DMS 273 treated with DMSO at 0.1 percent for 48 hours (cell line): ENCODE measurements around the gene CFTR.
"Not testable (repeated sequence)": the region's sequence is repeated elsewhere in the genome, so short reads cannot be mapped to it uniquely, and the experiment has no call there.

Source experiments
- DNase-seq: peaks from one replicate; lab custom pipeline; 2025; lab: John Stamatoyannopoulos, UW

The CFTR gene

DNA sequence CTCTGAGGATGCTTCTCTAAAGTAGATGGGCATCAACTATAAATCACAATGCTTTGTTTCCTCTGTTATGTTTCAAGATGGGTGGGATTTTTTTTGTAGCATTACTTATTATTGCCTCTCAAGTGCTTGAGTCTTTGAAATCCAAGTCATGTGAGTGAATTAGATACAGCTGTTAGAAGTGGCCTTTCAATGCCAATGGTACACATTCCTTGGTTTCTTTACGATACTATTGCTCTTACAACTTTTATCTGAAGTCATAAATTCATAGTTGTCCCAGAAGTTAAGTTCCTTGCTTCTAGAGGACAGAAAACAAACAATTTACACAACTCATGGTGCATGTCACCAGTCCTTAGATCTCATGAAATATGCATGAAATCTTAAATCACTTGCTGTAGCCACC, 15.5 kb downstream of the CFTR start:
- no peak for DNase-seq

DNA sequence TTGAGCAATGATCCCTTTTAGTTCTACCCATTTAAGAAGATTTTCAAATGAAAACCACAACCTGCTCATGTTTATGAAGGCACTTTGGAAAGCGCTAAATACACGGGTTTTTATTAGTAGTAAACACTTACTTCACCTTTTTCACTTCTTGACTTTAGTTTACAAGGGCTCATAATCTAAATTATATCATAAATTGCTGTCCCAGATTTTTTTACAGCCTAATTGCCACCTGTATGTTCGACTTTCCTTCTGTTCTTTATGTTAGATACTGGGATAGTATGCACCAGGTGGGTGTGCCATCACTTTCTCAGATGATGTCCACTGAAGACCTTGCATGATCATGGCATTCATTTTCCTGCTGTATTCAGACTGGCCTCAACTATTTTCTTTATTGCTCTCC, 22.5 kb downstream of the CFTR start:
- DNase-seq: no peak

DNA sequence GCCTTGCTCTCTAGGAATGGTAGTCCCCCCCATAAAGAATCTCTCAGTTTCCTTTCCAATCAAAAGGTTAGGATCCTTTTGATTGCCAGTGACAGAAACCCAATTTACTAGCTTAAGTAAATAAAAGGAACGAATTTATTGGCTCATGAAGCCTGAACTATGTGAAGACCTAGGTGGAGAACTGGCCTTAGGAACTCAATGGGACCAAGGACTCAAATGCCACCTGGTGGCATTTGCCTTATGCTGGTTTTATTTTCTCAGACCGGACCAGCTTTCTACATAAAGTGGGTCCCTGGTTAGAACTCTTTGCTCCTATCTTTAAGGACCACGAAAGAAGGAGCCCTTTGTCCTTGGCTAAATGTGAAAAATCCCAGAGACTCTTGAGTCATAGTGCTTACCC, 25.4 kb downstream of the CFTR start:
- DNase-seq: no peak

DNA sequence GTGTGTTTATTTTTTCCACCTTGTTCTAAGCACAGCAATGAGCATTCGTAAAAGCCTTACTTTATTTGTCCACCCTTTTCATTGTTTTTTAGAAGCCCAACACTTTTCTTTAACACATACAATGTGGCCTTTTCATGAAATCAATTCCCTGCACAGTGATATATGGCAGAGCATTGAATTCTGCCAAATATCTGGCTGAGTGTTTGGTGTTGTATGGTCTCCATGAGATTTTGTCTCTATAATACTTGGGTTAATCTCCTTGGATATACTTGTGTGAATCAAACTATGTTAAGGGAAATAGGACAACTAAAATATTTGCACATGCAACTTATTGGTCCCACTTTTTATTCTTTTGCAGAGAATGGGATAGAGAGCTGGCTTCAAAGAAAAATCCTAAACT, 28.9 kb downstream of the CFTR start:
- DNase-seq: no peak

DNA sequence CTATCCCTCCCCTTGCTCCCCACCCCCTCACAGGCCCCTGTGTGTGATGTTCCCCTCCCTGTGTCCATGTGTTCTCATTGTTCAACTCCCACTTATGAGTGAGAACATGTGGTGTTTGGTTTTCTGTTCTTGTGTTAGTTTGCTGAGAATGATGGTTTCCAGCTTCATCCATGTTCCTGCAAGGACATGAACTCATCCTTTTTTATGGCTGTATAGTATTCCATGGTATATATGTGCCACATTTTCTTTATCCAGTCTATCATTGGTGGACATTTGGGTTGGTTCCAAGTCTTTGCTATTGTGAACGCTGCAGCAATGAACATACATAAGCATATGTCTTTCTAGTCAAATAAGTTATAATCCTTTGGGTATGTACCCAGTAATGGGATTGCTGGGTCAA, 37.4 kb downstream of the CFTR start:
- DNase-seq: not testable (repeated sequence)

DNA sequence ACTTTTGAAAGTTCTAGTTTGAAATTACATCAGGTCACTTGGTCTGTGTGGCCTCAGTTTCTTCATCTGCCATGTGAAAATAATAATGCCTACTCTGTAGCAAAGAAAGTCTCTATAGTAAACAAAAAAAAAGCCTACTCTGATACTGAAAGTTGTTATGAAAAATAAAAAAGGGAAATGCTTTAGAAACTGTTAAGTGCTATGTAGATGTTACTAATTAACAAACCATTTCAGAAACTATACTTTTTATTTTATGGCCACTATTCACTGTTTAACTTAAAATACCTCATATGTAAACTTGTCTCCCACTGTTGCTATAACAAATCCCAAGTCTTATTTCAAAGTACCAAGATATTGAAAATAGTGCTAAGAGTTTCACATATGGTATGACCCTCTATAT, 50.6 kb downstream of the CFTR start:
- DNase-seq: no peak

DNA sequence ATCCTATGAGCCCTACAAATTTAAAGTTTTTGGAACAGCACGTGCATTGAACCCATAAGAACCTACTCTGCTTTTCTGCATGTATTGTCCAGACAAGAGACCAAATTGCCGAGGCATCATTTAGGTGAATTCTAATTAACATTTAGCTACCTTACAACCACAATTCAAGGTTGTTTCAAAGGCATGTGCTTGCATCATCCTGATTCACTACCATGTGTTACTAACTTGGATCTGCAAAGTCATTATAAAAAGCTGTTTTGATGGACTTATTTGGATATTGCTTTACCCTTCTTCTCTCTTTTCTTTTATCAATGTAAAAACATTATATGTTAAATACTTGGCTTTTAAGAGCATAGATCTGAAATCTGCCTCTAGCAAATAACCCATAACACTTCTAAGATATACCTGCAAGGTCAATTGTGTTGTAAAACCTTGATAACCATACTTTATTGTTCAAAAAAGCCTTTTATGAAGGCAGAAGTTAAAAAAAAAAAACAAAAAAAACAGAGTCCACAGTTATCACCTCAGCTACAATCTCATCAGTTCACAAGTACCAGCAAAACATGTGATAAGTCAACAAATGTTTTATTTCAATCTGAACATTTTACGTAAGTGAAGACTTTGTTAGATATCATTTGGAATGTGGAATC, 51.9 kb downstream of the CFTR start:
- no peak for DNase-seq

DNA sequence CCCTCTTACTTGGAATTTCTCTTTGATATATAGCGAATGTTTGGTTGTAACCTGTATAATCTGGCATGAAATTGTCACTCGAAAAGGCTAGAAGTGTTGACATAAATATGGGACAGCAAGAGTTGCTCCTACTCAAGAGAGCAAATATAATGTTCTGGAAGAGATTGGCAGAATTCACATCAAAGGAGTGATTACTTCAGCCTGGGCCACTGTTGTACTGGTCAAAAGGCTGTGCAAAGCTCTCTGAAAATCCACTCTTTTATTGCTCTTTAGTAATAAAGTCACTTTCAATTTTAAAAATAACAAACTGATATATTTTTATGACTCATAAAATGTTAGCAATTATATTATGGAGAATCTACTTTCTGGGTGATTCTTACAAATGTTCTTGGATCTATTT, 58.2 kb downstream of the CFTR start:
- DNase-seq: no peak

DNA sequence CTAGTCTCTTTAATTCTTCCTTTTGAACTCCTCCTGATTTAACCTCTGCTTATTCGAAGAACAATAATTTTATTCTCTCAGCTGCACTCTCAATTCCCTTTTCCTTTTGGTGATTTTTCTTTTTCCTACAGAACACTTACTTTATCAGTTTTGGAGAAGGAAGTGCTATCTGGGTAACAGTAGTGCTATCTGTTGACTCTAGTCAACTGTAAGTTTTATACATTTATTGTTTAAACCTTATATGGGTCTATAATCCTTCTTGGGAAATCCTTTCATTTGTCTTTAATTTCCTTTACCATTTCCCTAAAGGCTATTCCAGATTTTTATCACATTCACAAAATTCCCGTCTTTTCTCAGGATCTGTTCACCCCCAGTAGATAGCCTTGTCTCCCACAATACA, 64.2 kb downstream of the CFTR start:
- no peak for DNase-seq

DNA sequence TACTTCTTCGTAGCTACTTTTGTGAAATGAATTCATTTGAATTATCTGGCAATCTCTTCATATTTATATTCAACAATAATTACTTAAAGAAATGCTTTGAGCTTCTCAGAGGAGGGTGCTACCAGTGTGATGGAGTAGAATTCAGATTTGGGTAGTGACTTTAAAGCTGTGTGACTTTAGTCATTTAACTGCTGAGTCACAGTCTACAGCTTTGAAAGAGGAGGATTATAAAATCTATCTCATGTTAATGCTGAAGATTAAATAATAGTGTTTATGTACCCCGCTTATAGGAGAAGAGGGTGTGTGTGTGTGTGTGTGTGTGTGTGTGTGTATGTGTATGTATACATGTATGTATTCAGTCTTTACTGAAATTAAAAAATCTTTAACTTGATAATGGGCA, 68.2 kb downstream of the CFTR start:
- no peak for DNase-seq

DNA sequence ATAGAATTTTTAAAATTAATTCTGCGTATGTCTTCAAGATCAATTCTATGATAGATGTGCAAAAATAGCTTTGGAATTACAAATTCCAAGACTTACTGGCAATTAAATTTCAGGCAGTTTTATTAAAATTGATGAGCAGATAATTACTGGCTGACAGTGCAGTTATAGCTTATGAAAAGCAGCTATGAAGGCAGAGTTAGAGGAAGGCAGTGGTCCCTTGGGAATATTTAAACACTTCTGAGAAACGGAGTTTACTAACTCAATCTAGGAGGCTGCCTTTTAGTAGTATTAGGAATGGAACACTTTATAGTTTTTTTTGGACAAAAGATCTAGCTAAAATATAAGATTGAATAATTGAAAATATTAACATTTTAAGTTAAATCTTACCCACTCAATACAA, 70.8 kb downstream of the CFTR start:
- DNase-seq: no peak

DNA sequence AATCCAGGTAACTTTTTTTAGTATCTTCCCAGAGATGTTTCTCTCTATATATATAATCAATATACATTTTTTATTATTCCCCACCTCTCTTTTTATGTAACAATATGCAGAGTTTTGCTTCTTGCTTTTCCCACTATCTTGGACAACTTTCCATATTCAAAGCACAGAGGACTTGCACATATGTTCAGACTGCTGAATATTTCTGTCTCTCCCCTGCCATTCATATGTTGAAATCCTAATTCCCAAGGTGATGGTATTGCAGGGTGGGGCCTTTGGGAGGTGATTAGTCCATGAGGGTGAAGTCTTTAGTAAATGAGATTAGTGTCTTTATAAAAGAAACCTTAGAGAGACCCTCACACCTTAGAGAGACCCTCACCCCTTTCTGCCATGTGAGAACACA, 72.8 kb downstream of the CFTR start:
- no peak for DNase-seq

DNA sequence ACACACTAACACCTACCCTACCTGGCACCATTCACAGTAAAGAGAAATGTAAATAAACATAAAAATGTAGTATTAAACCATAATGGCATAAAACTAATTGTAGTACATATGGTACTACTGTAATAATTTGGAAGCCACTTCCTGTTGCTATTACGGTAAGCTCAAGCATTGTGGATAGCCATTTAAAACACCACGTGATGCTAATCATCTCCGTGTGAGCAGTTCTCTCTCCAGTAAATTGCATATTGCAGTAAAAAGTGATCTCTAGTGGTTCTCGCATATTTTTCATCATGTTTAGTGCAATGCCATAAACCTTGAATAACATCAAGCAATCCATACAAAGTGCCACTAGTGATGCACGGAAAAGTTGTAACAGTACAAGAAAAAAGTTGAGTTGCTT, 75.4 kb downstream of the CFTR start:
- no peak for DNase-seq

DNA sequence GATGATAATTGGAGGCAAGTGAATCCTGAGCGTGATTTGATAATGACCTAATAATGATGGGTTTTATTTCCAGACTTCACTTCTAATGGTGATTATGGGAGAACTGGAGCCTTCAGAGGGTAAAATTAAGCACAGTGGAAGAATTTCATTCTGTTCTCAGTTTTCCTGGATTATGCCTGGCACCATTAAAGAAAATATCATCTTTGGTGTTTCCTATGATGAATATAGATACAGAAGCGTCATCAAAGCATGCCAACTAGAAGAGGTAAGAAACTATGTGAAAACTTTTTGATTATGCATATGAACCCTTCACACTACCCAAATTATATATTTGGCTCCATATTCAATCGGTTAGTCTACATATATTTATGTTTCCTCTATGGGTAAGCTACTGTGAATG, 79.6 kb downstream of the CFTR start:
- DNase-seq: no peak

DNA sequence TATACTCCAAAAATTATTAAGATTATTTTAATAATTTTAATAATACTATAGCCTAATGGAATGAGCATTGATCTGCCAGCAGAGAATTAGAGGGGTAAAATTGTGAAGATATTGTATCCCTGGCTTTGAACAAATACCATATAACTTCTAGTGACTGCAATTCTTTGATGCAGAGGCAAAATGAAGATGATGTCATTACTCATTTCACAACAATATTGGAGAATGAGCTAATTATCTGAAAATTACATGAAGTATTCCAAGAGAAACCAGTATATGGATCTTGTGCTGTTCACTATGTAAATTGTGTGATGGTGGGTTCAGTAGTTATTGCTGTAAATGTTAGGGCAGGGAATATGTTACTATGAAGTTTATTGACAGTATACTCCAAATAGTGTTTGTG, 80.2 kb downstream of the CFTR start:
- DNase-seq: no peak

DNA sequence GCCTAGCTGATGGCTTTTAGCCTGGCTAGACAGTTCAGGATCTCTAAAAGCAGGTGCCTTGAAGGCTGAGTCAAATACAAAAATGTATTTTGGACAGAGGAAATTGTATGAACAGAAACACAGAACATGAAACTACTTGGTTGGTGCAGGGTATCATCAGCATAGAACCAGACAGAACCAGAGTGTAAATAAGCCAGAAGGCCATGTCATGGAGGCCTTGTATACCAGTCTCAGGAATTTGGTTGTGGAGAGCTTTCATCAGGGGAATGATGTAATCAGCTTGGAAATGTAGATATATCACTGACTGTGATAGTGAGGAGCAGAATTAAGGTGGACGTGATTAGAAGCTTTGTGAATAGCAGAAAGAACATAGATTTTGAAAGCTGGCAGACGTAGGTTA, 82.9 kb downstream of the CFTR start:
- no peak for DNase-seq

DNA sequence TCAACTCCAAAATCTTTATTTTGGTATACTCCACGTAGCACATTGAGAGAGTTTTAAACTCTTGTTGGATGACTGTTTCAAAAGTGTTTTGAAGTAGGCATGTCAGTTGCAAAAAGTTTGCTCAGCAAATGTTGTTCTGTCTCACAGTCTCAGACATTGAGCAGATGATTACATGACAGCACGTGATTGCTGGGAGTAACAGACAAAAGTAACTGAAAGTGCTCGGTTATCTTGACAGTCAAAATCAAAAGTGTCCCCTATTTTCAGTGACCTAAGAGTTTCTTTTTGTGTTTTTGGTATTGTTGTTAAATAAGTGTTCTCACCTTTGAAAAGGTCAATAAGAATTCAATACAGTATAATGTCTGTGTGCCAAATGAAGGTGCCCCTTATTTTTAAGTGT, 84.3 kb downstream of the CFTR start:
- DNase-seq: no peak

DNA sequence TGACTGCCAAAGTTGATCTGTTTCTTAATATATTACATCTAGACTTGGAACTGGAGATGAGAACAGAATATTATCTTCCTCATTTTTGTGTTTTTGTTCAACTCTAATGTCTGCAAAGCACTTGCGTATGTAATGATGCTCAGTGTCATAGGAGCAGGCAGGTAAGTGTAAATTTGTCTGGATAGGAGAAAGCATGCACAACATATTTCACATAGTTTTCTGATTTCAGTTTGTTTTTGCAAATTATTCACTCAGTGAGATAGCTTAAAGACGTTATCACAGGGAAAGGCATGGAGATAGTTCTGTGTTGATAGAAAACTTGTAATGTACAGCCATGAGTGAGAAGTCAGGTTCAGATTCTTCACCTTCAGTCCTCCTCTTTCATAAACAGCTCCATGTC, 84.8 kb downstream of the CFTR start:
- no peak for DNase-seq

DNA sequence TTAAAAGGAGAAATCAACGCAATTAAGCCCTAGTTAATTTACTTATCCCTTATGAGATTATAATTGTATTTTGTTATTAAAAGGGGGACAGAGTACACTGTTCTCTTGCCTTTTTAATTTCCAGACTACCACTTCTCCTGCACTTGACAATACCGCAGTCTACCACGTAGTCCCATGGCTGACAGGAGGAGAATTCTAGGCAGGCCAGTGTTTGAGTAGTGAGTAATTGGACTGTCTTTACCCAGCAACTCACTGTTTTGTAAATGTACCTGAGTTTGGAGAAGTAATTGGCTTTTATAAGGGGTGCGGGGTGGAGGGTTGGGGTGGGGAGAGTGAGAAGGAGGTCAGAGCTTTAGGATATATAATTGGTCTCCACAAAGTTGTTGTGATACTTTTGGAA, 85.4 kb downstream of the CFTR start:
- no peak for DNase-seq

DNA sequence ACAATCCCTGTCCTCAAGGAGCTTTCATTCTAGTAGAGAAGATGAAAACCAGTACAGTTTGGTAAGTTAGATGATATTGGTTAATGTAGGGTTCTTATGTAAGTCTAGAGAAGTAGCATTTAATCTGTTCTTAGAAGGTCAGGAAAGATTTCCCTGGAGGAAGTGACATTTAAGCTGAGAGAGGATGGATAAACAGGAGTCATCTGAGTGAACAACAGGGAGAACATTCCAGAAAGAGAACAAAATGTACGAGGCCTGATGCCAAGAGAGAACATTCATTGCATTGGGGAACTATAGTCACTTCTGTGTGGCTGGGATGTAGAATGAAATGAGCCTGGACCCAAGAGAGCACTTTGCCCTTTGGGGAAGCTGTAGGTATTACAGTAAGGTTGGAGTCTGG, 88.0 kb downstream of the CFTR start:
- no peak for DNase-seq

DNA sequence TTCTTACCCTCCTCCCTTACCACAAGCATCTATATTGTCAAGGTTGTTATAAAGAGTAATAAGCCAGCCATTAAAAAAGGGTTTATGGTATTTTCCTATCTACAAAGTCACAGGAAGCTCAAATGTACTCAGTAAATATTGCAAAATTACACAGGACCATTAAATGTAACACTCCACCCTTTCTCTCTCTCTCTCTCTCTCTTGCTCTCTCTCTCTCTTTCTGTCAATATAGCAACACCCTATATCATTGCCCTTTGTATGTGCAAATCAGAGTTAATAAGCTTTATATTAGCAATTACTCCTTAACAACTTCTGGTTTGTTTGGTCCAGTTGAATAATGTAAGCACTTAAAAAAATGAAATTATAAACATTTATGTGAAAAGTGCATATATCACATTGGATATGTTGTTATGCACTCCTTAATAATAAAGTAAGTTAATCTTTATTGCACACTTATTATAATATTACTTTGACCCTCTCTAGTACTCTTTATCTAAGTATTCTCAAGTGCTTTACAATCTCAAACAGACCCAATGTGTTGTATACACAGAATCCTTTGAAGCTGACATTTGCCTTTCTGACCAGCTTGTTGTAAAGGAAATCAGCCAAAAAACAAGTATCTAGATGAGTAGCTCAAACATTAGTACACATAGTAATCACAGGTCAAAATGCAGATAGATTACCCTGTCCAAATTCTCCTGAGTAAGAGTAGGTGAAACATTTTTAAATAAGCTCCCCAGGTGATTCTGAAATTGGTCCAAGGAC, 93.2 kb downstream of the CFTR start:
- no peak for DNase-seq

DNA sequence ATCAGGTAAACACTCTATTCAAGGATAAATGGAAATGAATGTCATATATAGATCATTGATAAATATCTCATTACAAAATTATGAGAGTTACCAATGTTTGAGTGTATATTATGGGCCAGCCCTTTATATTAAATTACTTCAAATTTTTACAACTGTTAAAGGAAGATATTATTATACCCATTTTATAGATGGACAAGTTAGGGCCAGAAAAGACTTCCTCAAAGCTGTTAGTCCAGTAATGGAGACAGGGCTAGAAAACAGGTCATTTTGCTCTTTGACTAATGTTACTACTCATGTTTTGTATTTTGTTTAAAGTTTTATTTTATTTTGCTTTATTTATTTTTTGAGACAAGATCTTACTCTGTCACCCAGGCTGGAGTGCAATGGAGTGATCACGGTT, 101.6 kb downstream of the CFTR start:
- DNase-seq: no peak

DNA sequence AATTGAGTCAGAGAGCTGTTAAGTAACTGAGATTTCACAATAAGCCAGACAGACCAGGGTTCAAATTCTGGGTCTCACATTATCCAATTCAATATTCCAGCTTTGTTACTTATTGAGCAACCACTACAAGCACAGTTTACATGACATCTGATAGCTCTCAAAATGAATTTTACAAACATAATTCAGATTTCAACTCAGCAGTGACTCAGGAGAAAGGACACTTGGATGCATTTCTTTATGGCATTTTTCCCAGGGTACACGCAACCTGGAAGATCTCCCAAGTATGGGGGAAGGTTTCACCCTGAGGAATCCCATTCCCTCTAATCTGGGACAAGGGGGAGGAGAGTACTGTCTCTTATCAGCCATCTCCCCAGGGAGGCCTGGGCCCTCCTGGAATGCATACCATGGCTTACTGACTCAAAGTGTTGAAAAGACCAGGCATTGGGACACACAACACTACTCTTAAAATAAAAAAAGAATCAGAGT, 102.4 kb downstream of the CFTR start:
- DNase-seq: no peak

DNA sequence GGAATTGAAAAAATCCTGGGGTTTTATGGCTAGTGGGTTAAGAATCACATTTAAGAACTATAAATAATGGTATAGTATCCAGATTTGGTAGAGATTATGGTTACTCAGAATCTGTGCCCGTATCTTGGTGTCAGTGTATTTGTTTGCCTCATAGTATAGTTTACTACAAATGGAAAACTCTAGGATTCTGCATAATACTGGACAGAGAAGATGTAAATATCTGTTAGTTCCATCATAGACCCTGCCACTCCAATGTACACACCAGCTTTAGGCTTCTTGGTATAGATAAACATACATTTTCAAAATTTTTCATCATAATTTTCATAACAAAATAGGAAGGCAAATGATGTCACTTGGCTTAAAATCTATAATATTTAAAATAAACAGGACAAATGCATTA, 108.1 kb downstream of the CFTR start:
- no peak for DNase-seq
